ENCODE measurements around the gene BTF3L4. TPM values are rescaled to one million over a fixed set of nuclear protein-coding genes. Genes with fewer than 3 reads are reported as not detected.

The BTF3L4 gene
- total RNA-seq, 2 donors from 2014 or later: 20.7 to 23.4 TPM

- no peak for TF ChIP-seq CTCF (IDR thresholded peaks at IDR 0.05)
- Histone ChIP-seq H3K4me1 (no peaks in the 10 kb centered on the region), H3K9ac (ENCODE audit: low read depth in 2 of 2, low read length in 2 of 2) (no peak overlapping the region), H3K4me3 (no peak overlapping the region), H3K36me3 (no peaks in the 10 kb centered on the region), H3K9me3 (no peaks in the 10 kb centered on the region), H3K27me3 (no peaks in the 10 kb centered on the region), H3K27ac (no peak overlapping the region)
- intact Hi-C loops (cut with DNase I): no loop called here
- DNase-seq: no peak
Observed at GRCh38 chr1:52119301-52120079, 63.4 kb downstream of the BTF3L4 start.

- H3K9me3 ChIP-seq: no peaks in the 10 kb centered on the region
- H3K36me3 ChIP-seq: no peaks in the 10 kb centered on the region
- no peak for DNase-seq
- no peak overlapping the region for H3K4me3 ChIP-seq
- no peak overlapping the region for H3K27ac ChIP-seq
- no peaks in the 10 kb centered on the region for H3K4me1 ChIP-seq
- H3K27me3 ChIP-seq: no peaks in the 10 kb centered on the region
- intact Hi-C loops (cut with DNase I): no loop called here
- H3K9ac ChIP-seq (ENCODE audit: low read depth in 2 of 2, low read length in 2 of 2): no peak overlapping the region
- TF ChIP-seq CTCF (IDR thresholded peaks at IDR 0.05): no peak
Observed at GRCh38 chr1:52122384-52122783, 66.3 kb downstream of the BTF3L4 start.

GRCh38 chr1:52123622-52124021 is 67.5 kb downstream of the BTF3L4 start:
- Histone ChIP-seq H3K4me1 (no peaks in the 10 kb centered on the region), H3K4me3 (no peak overlapping the region), H3K9me3 (no peaks in the 10 kb centered on the region), H3K27ac (no peak overlapping the region), H3K36me3 (no peaks in the 10 kb centered on the region), H3K27me3 (no peaks in the 10 kb centered on the region), H3K9ac (ENCODE audit: low read depth in 2 of 2, low read length in 2 of 2) (no peak overlapping the region)
- DNase-seq: no peak
- intact Hi-C loops (cut with DNase I): no loop called here
- no peak for TF ChIP-seq CTCF (IDR thresholded peaks at IDR 0.05)

- H3K27ac ChIP-seq: no peak overlapping the region
- no peaks in the 10 kb centered on the region for H3K36me3 ChIP-seq
- H3K27me3 ChIP-seq: no peaks in the 10 kb centered on the region
- intact Hi-C loops (cut with DNase I): no loop called here
- no peak for TF ChIP-seq CTCF (IDR thresholded peaks at IDR 0.05)
- H3K9me3 ChIP-seq: no peaks in the 10 kb centered on the region
- H3K4me1 ChIP-seq: no peaks in the 10 kb centered on the region
- DNase-seq: no peak
- H3K9ac ChIP-seq (ENCODE audit: low read depth in 2 of 2, low read length in 2 of 2): no peak overlapping the region
- no peak overlapping the region for H3K4me3 ChIP-seq
Observed at GRCh38 chr1:52125736-52126359, 69.8 kb downstream of the BTF3L4 start.

- Histone ChIP-seq H3K4me3 (no peak overlapping the region), H3K27ac (no peak overlapping the region)
Observed at GRCh38 chr1:52127181-52128180, 71.4 kb downstream of the BTF3L4 start.

More at GRCh38 chr1:52127181-52128180, 71.4 kb downstream of the BTF3L4 start:
- DNase-seq: peak; percentile 47
- H3K9ac ChIP-seq (ENCODE audit: low read depth in 2 of 2, low read length in 2 of 2): no peak overlapping the region
- H3K27me3 ChIP-seq: no peaks in the 10 kb centered on the region
- H3K9me3 ChIP-seq: no peaks in the 10 kb centered on the region
- H3K4me1 ChIP-seq: no peaks in the 10 kb centered on the region
- H3K36me3 ChIP-seq: no peaks in the 10 kb centered on the region
- TF ChIP-seq CTCF (IDR thresholded peaks at IDR 0.05): peak; percentile 64
- intact Hi-C loops (cut with DNase I): no loop called here
